ENCODE results near the gene CACNA1C. TPM values are rescaled to one million over a fixed set of nuclear protein-coding genes. Genes with fewer than 3 reads are reported as not detected.
"Not testable (repeated sequence)": the region's sequence is repeated elsewhere in the genome, so short reads cannot be mapped to it uniquely, and the experiment has no call there.

Gene CACNA1C
- total and polyA plus RNA-seq, 2 of the 4 experiments (the other 2 are of a cell fraction) = 1.6 to 2.6 TPM

DNA sequence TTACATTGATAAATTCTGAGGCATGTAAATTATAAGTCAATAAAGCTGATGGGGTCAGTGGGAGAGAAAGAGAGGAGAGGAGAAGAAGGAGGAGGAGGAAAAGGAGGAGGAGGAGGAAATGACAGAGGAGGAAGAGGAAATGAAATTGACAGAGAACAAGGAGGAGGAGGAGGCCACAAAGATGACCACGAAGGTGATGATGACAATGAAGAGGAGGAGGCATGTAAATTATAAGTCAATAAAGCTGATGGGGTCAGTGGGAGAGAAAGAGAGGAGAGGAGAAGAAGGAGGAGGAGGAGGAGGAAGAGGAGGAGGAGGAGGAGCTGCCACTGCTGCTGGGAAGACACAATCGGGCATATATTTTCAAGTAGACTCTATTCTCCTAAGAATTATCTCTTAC, 438.6 kb downstream of the CACNA1C start:
- H2AK9ac ChIP-seq (replicated peaks; ENCODE audit: low read depth, low read length, poor library complexity); POLR2A ChIA-PET (ENCODE audit: unreplicated experiment); H3K79me1 ChIP-seq (ENCODE audit: low read depth in 1 of 2, low read length in 2 of 2); H4K5ac ChIP-seq (ENCODE audit: low read depth, low read length); H3K4me3 ChIP-seq (ENCODE audit: insufficient read depth, low read depth, low read length); ATAC-seq (ENCODE audit: low read depth); H3K18ac ChIP-seq (ENCODE audit: low read depth, low read length); H2BK15ac ChIP-seq (ENCODE audit: low read depth, low read length); H3K23ac ChIP-seq (ENCODE audit: low read depth, low read length); H3K9ac ChIP-seq (ENCODE audit: low read depth, low read length); H3K4me2 ChIP-seq (ENCODE audit: low read depth, low read length); H3K4me1 ChIP-seq (ENCODE audit: control insufficient read depth, insufficient read depth, low read length); H3K9me1 ChIP-seq (ENCODE audit: insufficient read depth, low read length); H4K91ac ChIP-seq (ENCODE audit: insufficient read depth, low read depth, low read length); H2AFZ ChIP-seq (replicated peaks; ENCODE audit: low read length, poor library complexity); intact Hi-C loops (cut with micrococcal nuclease); H2BK120ac ChIP-seq (ENCODE audit: low read depth, low read length); H4K8ac ChIP-seq (ENCODE audit: low read depth in 2 of 2, low read length in 2 of 2); DNase-seq; H3K14ac ChIP-seq (replicated peaks; ENCODE audit: low read depth, low read length); H2AK5ac ChIP-seq (ENCODE audit: low read depth, low read length); H2BK20ac ChIP-seq (ENCODE audit: low read depth, low read length); dilution Hi-C loops (cut with HindIII; ENCODE audit: low sequenced_read_pairs, unreplicated experiment); H3K4ac ChIP-seq (ENCODE audit: low read depth, low read length); H3K27ac ChIP-seq (ENCODE audit: insufficient read depth, low read length); H2BK5ac ChIP-seq (ENCODE audit: low read depth, low read length, poor library complexity, severe bottlenecking); CTCF ChIA-PET; H3K9me3 ChIP-seq (ENCODE audit: control insufficient read depth, insufficient read depth, low read length); H3K36me3 ChIP-seq (ENCODE audit: control insufficient read depth, insufficient read depth, low read length); BruUV-seq (replicated peaks); H3K56ac ChIP-seq (ENCODE audit: extremely low read depth, insufficient read depth, low read length); in situ Hi-C loops (cut with MboI; ENCODE audit: low sequenced_read_pairs); H4K20me1 ChIP-seq (ENCODE audit: insufficient read depth, low read length): not testable (repeated sequence)
- H3K27me3 ChIP-seq (ENCODE audit: control insufficient read depth, insufficient read depth, low read length) = peaks cover 16% of the 10 kb centered on the region
- WGBS, 2 experiments (ENCODE audit: extremely low coverage in 2 of 2, insufficient read length in 1 of 2) = no CpG with 5 or more reads among the region's 2 CpGs

Data from IMR-90 (cell line).